ENCODE results near the gene ZFYVE9.
"Not testable (repeated sequence)": the region's sequence is repeated elsewhere in the genome, so short reads cannot be mapped to it uniquely, and the experiment has no call there.

Gene ZFYVE9, protein sequence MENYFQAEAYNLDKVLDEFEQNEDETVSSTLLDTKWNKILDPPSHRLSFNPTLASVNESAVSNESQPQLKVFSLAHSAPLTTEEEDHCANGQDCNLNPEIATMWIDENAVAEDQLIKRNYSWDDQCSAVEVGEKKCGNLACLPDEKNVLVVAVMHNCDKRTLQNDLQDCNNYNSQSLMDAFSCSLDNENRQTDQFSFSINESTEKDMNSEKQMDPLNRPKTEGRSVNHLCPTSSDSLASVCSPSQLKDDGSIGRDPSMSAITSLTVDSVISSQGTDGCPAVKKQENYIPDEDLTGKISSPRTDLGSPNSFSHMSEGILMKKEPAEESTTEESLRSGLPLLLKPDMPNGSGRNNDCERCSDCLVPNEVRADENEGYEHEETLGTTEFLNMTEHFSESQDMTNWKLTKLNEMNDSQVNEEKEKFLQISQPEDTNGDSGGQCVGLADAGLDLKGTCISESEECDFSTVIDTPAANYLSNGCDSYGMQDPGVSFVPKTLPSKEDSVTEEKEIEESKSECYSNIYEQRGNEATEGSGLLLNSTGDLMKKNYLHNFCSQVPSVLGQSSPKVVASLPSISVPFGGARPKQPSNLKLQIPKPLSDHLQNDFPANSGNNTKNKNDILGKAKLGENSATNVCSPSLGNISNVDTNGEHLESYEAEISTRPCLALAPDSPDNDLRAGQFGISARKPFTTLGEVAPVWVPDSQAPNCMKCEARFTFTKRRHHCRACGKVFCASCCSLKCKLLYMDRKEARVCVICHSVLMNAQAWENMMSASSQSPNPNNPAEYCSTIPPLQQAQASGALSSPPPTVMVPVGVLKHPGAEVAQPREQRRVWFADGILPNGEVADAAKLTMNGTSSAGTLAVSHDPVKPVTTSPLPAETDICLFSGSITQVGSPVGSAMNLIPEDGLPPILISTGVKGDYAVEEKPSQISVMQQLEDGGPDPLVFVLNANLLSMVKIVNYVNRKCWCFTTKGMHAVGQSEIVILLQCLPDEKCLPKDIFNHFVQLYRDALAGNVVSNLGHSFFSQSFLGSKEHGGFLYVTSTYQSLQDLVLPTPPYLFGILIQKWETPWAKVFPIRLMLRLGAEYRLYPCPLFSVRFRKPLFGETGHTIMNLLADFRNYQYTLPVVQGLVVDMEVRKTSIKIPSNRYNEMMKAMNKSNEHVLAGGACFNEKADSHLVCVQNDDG (N-terminal part only)

DNA sequence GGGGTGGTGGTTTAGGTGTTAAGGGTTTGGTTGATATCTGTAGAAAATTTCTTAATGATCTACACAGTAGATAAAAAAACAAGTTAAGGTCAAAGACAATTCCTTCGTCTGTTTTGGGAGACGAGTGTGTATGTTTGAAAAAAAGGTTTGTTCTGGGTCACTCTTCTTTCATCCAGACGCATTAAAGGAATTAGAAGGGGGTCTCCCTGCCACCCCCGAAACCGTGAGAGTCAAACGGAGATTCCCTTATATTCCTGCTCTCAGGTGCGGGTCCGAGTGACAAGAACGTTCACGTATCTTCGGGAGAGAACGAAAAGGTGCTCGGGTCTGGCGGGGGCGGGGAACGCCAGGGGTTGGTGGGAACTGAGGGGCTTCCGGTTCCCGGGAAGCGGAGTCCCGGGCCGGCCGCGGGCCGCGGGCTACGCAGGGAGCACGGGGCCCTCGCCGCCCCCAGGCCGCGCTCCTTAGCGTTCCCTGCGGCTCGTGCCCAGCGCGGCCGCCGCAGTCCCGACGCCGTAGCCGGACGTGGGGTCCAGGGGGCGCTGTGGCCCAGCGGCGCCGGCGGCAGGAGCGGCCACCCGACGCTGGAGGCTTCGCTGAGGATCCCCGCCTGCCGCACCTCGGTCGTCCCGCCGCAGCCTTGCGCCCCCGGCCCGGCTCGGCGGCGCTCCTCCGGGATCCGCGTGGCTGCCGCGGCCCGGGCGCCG is at the start of gene ZFYVE9:
TSS of gene ZFYVE9 (plus strand) at position 577 of the 707 bp plus-strand sequence. CDS start 91,118 bp downstream, outside the sequence.
- peak within 1 kb of the TSS; percentile 67 for H3K4me3 Mint-ChIP-seq
- no peaks in the 10 kb centered on the region for H3K9me3 Mint-ChIP-seq
- peaks cover 54% of the 10 kb centered on the region for H3K27me3 Mint-ChIP-seq
- no peaks in the 10 kb centered on the region for H3K36me3 Mint-ChIP-seq (ENCODE audit: low read depth)
- intact Hi-C loops (cut with micrococcal nuclease): loop anchor here (1.0 kb wide), 1 partner anchor 155 kb away; no protein-coding TSS in a partner anchor
- H3K27ac Mint-ChIP-seq: no peak within 1 kb of the TSS
- H3K4me1 Mint-ChIP-seq (ENCODE audit: low read depth): peaks cover 23% of the 10 kb centered on the region

DNA sequence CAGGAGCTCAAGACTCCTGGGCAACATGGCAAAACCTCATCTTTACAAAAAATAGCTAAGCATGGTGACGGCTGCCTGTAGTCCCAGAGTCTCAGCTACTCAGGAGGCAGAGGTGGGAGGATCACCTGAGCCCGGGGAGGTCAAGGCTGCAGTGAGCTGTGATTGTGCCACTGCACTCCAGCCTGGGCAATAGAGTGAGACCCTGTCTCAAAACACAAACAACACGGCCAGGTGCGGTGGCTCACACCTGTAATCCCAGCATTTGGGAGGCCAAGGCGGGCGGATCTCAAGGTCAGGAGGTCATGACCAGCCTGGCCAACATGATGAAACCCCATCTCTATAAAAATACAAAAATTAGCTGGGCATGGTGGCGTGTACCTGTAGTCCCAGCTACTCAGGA is 47.6 kb upstream of the ZFYVE9 start:
- H3K4me1 Mint-ChIP-seq (ENCODE audit: low read depth); H3K27ac Mint-ChIP-seq; H3K27me3 Mint-ChIP-seq; H3K9me3 Mint-ChIP-seq; intact Hi-C loops (cut with micrococcal nuclease); H3K4me3 Mint-ChIP-seq: not testable (repeated sequence)
- peaks cover 25% of the 10 kb centered on the region for H3K36me3 Mint-ChIP-seq (ENCODE audit: low read depth)

DNA sequence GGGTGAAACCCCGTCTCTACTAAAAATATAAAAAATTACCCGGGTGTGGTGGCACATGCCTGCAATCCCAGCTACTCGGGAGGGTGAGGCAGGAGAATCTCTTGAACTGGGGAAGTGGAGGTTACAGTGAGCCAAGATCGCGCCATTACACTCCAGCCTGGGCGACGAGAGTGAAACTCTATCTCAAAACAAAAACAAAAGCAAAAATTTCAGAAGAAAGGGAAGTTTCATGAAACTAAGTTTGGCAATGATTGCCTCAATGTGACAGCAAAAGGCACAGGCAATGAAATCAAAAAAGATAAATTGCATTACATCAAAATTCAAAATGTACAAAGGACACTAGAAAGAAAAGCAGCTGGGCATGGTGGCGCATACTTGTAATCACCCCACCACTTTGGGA is 45.7 kb upstream of the ZFYVE9 start:
- H3K9me3 Mint-ChIP-seq: no peaks in the 10 kb centered on the region
- H3K36me3 Mint-ChIP-seq (ENCODE audit: low read depth): peaks cover 6% of the 10 kb centered on the region
- H3K4me1 Mint-ChIP-seq (ENCODE audit: low read depth): peaks cover 6% of the 10 kb centered on the region
- H3K27me3 Mint-ChIP-seq: peaks cover 1% of the 10 kb centered on the region
- peak overlapping the region; percentile 59 for H3K4me3 Mint-ChIP-seq
- peak overlapping the region; percentile 60 for H3K27ac Mint-ChIP-seq
- intact Hi-C loops (cut with micrococcal nuclease): no loop called here

DNA sequence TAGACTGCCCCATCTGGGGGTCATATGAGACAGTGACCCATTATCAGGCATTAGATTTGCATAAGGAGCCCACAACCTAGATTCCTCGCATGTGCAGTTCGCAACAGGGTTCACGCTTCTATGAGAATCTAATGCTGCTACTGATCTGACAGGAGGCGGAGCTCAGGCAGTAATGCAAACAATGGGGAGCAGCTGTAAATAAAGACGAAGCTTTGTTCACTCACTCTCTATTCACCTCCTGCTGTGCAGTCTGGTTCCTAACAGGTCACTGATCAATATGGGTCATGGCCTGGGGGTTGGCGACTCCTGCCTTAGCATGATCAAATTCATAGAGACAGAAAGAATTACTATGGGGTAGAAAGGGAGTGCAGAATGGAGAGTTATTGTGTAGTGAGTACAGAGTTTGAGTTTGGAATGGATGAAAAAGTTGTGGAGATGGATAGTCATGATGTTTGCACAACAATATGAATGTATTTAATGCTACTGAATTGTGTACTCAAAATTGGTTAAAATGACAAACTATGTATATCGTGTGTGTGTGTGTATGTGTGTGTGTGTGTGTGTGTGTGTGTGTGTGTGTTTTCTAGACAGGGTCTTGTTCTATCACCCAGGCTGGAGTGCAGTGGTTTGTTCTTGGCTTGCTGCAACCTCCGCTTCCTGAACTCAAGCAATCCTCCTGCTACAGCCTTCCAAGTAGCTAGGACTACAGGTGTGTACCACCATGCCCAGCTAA is 43.6 kb upstream of the ZFYVE9 start:
- Mint-ChIP-seq H3K4me1 (ENCODE audit: low read depth) (peaks cover 12% of the 10 kb centered on the region), H3K27me3 (peaks cover 1% of the 10 kb centered on the region), H3K36me3 (ENCODE audit: low read depth) (no peaks in the 10 kb centered on the region), H3K4me3 (no peak overlapping the region), H3K9me3 (no peaks in the 10 kb centered on the region), H3K27ac (no peak overlapping the region)
- intact Hi-C loops (cut with micrococcal nuclease): no loop called here

DNA sequence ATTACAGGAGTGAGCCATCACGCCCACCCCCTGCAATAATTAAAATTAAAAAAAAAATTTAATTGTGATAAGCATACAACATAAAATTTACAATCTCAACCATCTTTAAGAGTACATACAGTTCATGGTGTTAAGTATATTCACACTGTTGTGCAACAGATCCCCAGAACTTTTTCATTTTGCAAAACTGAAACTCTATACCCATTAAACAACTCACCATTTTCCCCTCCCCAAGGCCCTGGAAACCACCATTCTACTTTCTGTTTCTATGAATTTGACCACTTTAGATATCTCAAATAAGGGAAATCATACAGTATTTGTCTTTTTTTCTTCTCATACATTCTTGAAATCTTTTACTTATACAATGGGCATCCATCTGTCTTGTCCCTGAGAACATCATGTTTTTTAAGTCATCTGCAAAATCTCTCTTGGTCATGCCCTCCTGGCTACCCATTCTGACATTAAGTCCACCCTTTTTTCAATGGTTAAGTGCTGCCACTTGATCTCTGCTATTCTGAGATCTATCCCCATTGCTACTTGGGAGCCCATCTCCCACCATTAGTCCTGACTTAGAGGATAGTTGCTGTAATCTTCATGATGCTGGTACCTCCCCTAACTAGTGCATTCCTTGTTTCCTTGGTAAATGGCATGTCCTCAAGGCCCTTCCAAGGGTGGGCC is 39.4 kb upstream of the ZFYVE9 start:
- H3K4me1 Mint-ChIP-seq (ENCODE audit: low read depth): peaks cover 6% of the 10 kb centered on the region
- H3K27me3 Mint-ChIP-seq: peaks cover 1% of the 10 kb centered on the region
- H3K27ac Mint-ChIP-seq: no peak overlapping the region
- no peaks in the 10 kb centered on the region for H3K36me3 Mint-ChIP-seq (ENCODE audit: low read depth)
- no peaks in the 10 kb centered on the region for H3K9me3 Mint-ChIP-seq
- intact Hi-C loops (cut with micrococcal nuclease): no loop called here
- H3K4me3 Mint-ChIP-seq: no peak overlapping the region

DNA sequence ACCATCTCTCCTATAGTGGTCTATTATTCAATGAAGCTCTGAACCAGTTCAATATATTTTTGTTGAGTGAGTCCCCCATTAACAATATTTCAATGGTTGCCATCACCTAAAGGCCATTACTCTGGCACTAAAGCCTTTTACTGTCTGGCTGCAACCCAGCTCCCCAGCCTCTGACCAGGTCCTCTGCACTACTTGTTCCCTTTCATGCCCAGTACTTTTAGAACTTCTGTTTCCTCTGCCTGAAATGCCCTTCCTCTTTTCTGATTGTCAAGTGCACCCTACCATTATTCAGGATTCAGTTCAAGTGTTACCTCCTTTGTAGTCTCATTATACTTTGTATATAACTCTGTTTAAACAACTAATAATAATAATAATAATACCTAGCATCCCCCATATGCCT is 30.4 kb upstream of the ZFYVE9 start:
- H3K27me3 Mint-ChIP-seq: peaks cover 2% of the 10 kb centered on the region
- H3K4me1 Mint-ChIP-seq (ENCODE audit: low read depth): peaks cover 8% of the 10 kb centered on the region
- intact Hi-C loops (cut with micrococcal nuclease): no loop called here
- H3K9me3 Mint-ChIP-seq: no peaks in the 10 kb centered on the region
- H3K36me3 Mint-ChIP-seq (ENCODE audit: low read depth): no peaks in the 10 kb centered on the region
- H3K4me3 Mint-ChIP-seq: no peak overlapping the region
- H3K27ac Mint-ChIP-seq: no peak overlapping the region

DNA sequence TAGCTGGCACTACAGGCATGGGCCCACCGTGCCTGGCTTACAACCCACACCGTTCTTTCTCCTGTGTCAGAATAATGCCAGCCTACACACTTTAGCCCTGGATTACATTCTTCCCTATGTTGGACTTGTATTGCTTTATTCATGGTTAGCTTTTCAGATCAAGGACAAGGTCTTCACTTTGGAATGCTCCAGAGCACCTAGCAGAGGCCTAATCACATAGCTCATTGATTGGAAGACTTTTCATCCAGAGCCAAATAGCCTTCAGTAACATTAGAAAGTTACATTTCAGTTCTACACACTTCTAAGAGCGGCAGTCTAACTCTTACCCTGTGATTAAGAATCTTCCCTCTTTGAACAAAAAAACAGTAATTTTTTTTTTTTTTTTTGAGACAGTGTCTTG is 29.4 kb upstream of the ZFYVE9 start:
- Mint-ChIP-seq H3K27ac (no peak overlapping the region), H3K36me3 (ENCODE audit: low read depth) (no peaks in the 10 kb centered on the region), H3K9me3 (no peaks in the 10 kb centered on the region), H3K4me1 (ENCODE audit: low read depth) (peaks cover 8% of the 10 kb centered on the region), H3K4me3 (no peak overlapping the region), H3K27me3 (peaks cover 2% of the 10 kb centered on the region)
- intact Hi-C loops (cut with micrococcal nuclease): no loop called here

DNA sequence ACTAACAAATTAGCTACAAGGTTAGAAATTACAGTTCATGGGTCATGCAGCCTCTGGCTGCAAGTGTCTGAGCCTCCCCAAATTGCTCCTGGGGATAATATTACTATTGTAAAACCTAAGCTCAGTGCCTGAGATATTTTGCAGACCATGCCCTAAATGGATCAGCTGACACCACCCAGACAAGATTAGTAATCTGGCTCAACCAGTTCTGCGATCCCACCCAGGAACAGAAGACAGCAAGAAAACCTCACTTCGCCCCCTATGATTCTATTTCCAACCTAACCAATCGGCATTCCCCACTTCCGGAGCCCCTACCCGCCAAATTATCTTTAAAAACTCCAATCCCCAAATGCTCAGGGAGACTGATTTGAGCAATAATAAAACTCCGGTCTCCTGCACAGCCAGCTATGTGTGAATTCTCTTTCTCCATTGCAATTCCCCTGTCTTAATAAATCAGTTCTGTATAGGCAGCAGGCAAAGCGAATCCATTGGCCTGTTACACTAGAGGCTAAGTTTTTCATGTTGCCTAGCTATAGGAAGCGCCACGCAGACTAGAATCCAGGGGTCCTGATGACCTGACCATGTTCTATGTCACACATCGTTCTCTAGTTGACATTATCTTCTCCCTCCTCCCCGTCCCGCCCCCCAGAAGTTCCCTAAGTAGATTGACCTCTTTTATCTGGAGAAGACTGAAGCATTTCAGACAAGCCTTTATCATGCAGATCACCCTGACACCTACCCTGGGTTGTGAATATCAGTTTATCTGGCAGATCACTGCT is 22.4 kb upstream of the ZFYVE9 start:
- H3K9me3 Mint-ChIP-seq: no peaks in the 10 kb centered on the region
- peaks cover 11% of the 10 kb centered on the region for H3K27me3 Mint-ChIP-seq
- H3K4me3 Mint-ChIP-seq: no peak overlapping the region
- H3K36me3 Mint-ChIP-seq (ENCODE audit: low read depth): no peaks in the 10 kb centered on the region
- intact Hi-C loops (cut with micrococcal nuclease): no loop called here
- no peak overlapping the region for H3K27ac Mint-ChIP-seq
- H3K4me1 Mint-ChIP-seq (ENCODE audit: low read depth): no peaks in the 10 kb centered on the region

DNA sequence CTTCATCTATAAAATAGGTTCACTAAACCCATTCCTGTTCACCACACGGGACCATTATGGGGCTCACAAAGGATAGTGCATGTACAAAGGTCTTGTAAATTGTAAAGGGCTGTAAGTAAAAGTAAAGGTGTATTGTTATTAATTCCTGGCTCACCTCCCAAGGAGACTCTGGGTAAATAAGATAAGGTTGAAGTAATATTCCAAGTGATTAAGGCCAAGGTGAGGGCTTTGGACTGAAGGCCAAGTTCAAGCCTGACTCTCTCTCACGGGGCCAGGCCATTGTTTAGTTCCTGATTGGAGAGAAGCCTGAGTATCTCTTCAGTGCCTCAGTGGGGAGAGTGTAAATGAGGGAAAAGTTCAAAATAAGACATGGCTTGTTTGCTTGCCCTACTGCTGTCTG is 19.5 kb upstream of the ZFYVE9 start:
- Mint-ChIP-seq H3K27me3 (peaks cover 14% of the 10 kb centered on the region), H3K4me1 (ENCODE audit: low read depth) (peaks cover 4% of the 10 kb centered on the region), H3K27ac (no peak overlapping the region), H3K4me3 (no peak overlapping the region), H3K9me3 (no peaks in the 10 kb centered on the region), H3K36me3 (ENCODE audit: low read depth) (no peaks in the 10 kb centered on the region)
- intact Hi-C loops (cut with micrococcal nuclease): no loop called here

DNA sequence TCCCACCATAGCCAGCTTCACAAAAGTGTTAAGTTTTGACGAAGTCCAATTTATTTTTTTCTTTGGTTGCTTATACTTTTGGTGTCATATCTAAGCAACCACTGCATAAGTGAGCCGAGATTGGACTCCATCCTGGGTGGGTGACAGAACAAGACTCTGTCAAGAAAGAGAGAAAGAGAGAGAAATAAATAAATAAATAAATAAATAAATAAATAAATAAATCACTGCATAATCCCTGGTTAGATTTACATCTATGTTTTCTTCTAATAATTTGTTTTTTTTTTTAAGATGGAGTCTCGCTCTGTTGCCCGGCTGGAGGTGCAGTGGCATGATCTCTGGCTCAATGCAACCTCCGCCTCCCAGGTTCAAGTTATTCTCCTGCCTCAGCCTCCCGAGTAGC is 18.3 kb upstream of the ZFYVE9 start:
- H3K36me3 Mint-ChIP-seq (ENCODE audit: low read depth): no peaks in the 10 kb centered on the region
- intact Hi-C loops (cut with micrococcal nuclease): no loop called here
- peaks cover 10% of the 10 kb centered on the region for H3K4me1 Mint-ChIP-seq (ENCODE audit: low read depth)
- no peak overlapping the region for H3K27ac Mint-ChIP-seq
- no peak overlapping the region for H3K4me3 Mint-ChIP-seq
- H3K9me3 Mint-ChIP-seq: no peaks in the 10 kb centered on the region
- H3K27me3 Mint-ChIP-seq: peaks cover 24% of the 10 kb centered on the region

DNA sequence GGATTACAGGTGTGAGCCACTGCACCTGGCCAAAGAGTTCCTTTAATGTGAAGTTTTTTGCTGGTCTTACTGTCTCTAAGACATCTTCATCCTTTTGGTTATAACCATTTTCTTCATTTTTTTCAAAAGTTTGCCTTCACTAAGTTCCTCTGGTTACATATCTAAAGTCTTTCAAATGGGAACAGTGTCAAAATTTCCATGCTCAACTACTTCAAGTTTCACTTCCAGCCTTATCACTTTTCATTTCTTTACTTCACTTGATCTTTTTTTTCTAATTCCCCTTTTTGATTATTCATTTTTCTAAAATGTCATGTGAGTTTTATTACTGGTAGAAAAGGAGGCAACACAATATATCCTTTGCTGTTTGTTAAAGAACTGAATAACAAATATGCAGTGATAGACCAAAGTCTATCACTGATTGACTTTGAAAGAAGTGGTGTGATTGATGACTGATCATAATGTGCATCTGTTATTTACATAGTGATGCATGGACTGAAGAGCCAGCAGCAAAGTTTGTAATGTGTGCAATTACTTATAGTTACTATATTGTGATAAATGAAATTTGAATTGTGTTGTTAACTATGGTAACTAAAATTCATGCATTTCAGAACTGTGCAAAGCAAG is 16.0 kb upstream of the ZFYVE9 start:
- no peaks in the 10 kb centered on the region for H3K9me3 Mint-ChIP-seq
- H3K4me1 Mint-ChIP-seq (ENCODE audit: low read depth): peaks cover 10% of the 10 kb centered on the region
- no peak overlapping the region for H3K4me3 Mint-ChIP-seq
- H3K27me3 Mint-ChIP-seq: peaks cover 41% of the 10 kb centered on the region
- H3K36me3 Mint-ChIP-seq (ENCODE audit: low read depth): no peaks in the 10 kb centered on the region
- intact Hi-C loops (cut with micrococcal nuclease): loop anchor here (5.0 kb wide), 1 partner anchor 561 kb away; no protein-coding TSS in a partner anchor
- no peak overlapping the region for H3K27ac Mint-ChIP-seq
